Activated CD4-positive, alpha-beta T cell treated with anti-CD3 and anti-CD28 coated beads, Interleukin-2, amount 50 U/mL, for 48 hours (primary cell): ENCODE measurements around the gene ARRDC2.
"Not testable (repeated sequence)": the region's sequence is repeated elsewhere in the genome, so short reads cannot be mapped to it uniquely, and the experiment has no call there.

Source experiments
- DNase-seq, 2 experiments: peaks; one replicate each; pipeline ENCODE4 v3.0.0-alpha.2; 2020

ARRDC2 gene

GRCh38 chr19:17993076-17993813 lies 14.7 kb upstream of the ARRDC2 start:
- DNase-seq = no peak

GRCh38 chr19:17996826-17997316 lies 11.1 kb upstream of the ARRDC2 start:
- DNase-seq = peak; percentile 93 to 94

GRCh38 chr19:17997969-17998826 lies 9.8 kb upstream of the ARRDC2 start:
- no peak for DNase-seq

GRCh38 chr19:17998827-17999150 lies 9.2 kb upstream of the ARRDC2 start:
- DNase-seq = no peak

- no peak for DNase-seq
These were observed 8.1 kb upstream of the ARRDC2 start for GRCh38 chr19:17999684-18000479.

- DNase-seq = no peak
These were observed 7.5 kb upstream of the ARRDC2 start for GRCh38 chr19:18000480-18000914.

GRCh38 chr19:18000915-18001776 lies 6.8 kb upstream of the ARRDC2 start:
- DNase-seq = peak; percentile 89 to 92

- DNase-seq = no peak
These were observed 6.1 kb upstream of the ARRDC2 start for GRCh38 chr19:18001777-18002345.

GRCh38 chr19:18002347-18002850 lies 5.6 kb upstream of the ARRDC2 start:
- peak in 1 of 2 experiments; percentile 37 for DNase-seq

GRCh38 chr19:18005750-18006149 lies 2.2 kb upstream of the ARRDC2 start:
- not testable (repeated sequence) for DNase-seq

- peak; percentile 82 to 86 for DNase-seq
These were observed 690 bp upstream of the ARRDC2 start for GRCh38 chr19:18007044-18007916.

- no peak for DNase-seq
These were observed 844 bp downstream of the ARRDC2 start for GRCh38 chr19:18008814-18009213.

- peak; percentile 39 to 61 for DNase-seq
These were observed 1.6 kb downstream of the ARRDC2 start for GRCh38 chr19:18009412-18010066.

- DNase-seq = no peak
These were observed 2.2 kb downstream of the ARRDC2 start for GRCh38 chr19:18010149-18010548.

GRCh38 chr19:18013210-18014111 lies 5.5 kb downstream of the ARRDC2 start:
- no peak for DNase-seq

- DNase-seq = peak in 1 of 2 experiments; percentile 37
These were observed 6.2 kb downstream of the ARRDC2 start for GRCh38 chr19:18014197-18014596.

GRCh38 chr19:18016209-18016910 lies 8.4 kb downstream of the ARRDC2 start:
- DNase-seq = no peak
